Pancreas (tissue), 10 donors: Measurements from ENCODE around the gene BPIFA3. TPM values are rescaled to one million over a fixed set of nuclear protein-coding genes. Genes with fewer than 3 reads are reported as not detected.

Experiments
- ATAC-seq, 4 donors: fragments of 200-7000 bp; cut with Tn5 transposase; one replicate each; pipeline versions ENCODE4 v1.8.0 to v1.9.1; 2020; ENCODE audit warnings: mild to moderate bottlenecking in 4 of 4, moderate library complexity in 4 of 4
- DNase-seq, 6 donors: peaks; one replicate each; pipeline ENCODE4 v3.0.0-alpha.2; 2020
- FAIRE-seq: peaks from 2 replicates; lab custom pipeline; 2012; peaks lifted over from hg19 to GRCh38; lab: Jason Lieb, UNC
- H3K27ac ChIP-seq, 4 donors: fragments of 200-600 bp; sonication (generic); 1 replicate in 3 of 4; 2 replicates in 1 of 4; pipeline versions ENCODE4 v1.5.0 to v1.8.0; 2020
- H3K27me3 ChIP-seq, 4 donors: fragments of 200-600 bp; one replicate each; pipeline ENCODE4 v1.8.0; 2021
- H3K36me3 ChIP-seq, 3 donors: fragments of 200-600 bp; sonication (generic) in 1 of 3; one replicate each; pipeline versions ENCODE4 v1.5.0 to v1.8.0; 2020 to 2021
- H3K4me1 ChIP-seq, 3 donors: fragments of 200-600 bp; one replicate each; pipeline ENCODE4 v1.8.0; 2021
- H3K4me3 ChIP-seq, 4 donors: fragments of 200-600 bp; sonication (generic) in 2 of 4; one replicate each; pipeline versions ENCODE4 v1.5.0 to v1.8.0; 2020 to 2021
- H3K9me3 ChIP-seq, 4 donors: fragments of 200-600 bp; one replicate each; pipeline ENCODE4 v1.8.0; 2021
- CTCF ChIP-seq, 4 donors: fragments of 200-600 bp; sonication (generic) in 3 of 4; IDR thresholded peaks; one replicate each; pipeline versions ENCODE4 v1.5.0 to v1.8.0; 2021; ENCODE audit warnings: antibody characterized with exemption in 4 of 4
- WGBS, 2 donors: extraction: QIAGEN DNeasy Blood & Tissue Kit; methylation state at CpG; one replicate each; pipeline ENCODE4 v1.1.7; 2013; 5-methylcytosine and 5-hydroxymethylcytosine counted together
- intact Hi-C, 3 donors: fragments of 100-400 bp; cut with DNase I; formaldehyde crosslinking; loops; one replicate each; pipeline versions ENCODE4 v1.11.1 to v1.14.2; 2022
- polyA plus RNA-seq, 2 donors: library from polyadenylated mRNA; stranded (reverse); fragments of 200-250 nt; gene quantifications; one replicate each; pipeline ENCODE4 v1.2.3, GENCODE V29; 2013
- total RNA-seq, 6 donors: library from RNA; stranded (reverse); fragmentation: NEBNext Ultra II Directional in 4 of 6; extraction: Animal tissue kit (Norgen Biotek cat#: 25700) in 4 of 6; gene quantifications; one replicate each; pipeline versions ENCODE4 v1.2.1 to v1.2.4, GENCODE V29; 2021 to 2023
- donor health status: healthy with polysubstance abuse.
- donor health status: DM: no; HTN: no; CAD: no; lungs with moderate emphysema.
- donor health status: DM: no; HTN: no; CAD: no.
- donor health status: control.
- donor health status: control.
- donor health status: Bipolar disorder and iron deficiency.
- donor health status: DM: yes; HTN: yes; CAD: no.
- donor health status: DM: no; HTN: no; CAD: no.
- donor health status: DM: no; HTN: no; CAD: no.
- donor health status: DM: yes; HTN: yes; CAD: no.

The BPIFA3 gene
- total and polyA plus RNA-seq, 8 donors = not detected

- no peak for DNase-seq
- Histone ChIP-seq H3K27me3 (no peaks in the 10 kb centered on the region), H3K27ac (no peak overlapping the region), H3K4me3 (no peak overlapping the region), H3K9me3 (no peaks in the 10 kb centered on the region), H3K4me1 (no peaks in the 10 kb centered on the region), H3K36me3 (no peaks in the 10 kb centered on the region)
- intact Hi-C loops = no loop called here
- TF ChIP-seq CTCF (IDR thresholded peaks at IDR 0.05) = no peak
- no peak for FAIRE-seq
- no peak for ATAC-seq
- 62 to 63% methylated on average over 3 of the region's 3 CpGs for WGBS, 2 donors
Measured at GRCh38 chr20:33176101-33176500, 41.1 kb upstream of the BPIFA3 start.

GRCh38 chr20:33177866-33178265 is 39.3 kb upstream of the BPIFA3 start:
- H3K36me3 ChIP-seq = no peaks in the 10 kb centered on the region
- peak in 1 of 6 donors; percentile 6 for DNase-seq
- no peak for FAIRE-seq
- TF ChIP-seq CTCF (IDR thresholded peaks at IDR 0.05) = no peak
- no peak for ATAC-seq
- no peaks in the 10 kb centered on the region for H3K4me1 ChIP-seq
- no peak overlapping the region for H3K27ac ChIP-seq
- H3K4me3 ChIP-seq = no peak overlapping the region
- no peaks in the 10 kb centered on the region for H3K27me3 ChIP-seq
- intact Hi-C loops = no loop called here
- WGBS, 2 donors = 69 to 79% methylated on average over 9 of the region's 9 CpGs
- no peaks in the 10 kb centered on the region for H3K9me3 ChIP-seq

GRCh38 chr20:33178726-33179125 is 38.4 kb upstream of the BPIFA3 start:
- FAIRE-seq = no peak
- DNase-seq = peak in 1 of 6 donors; percentile 24
- no peaks in the 10 kb centered on the region for H3K4me1 ChIP-seq
- 73 to 74% methylated on average over 6 of the region's 6 CpGs for WGBS, 2 donors
- intact Hi-C loops = no loop called here
- no peak for ATAC-seq
- no peak overlapping the region for H3K4me3 ChIP-seq
- no peaks in the 10 kb centered on the region for H3K36me3 ChIP-seq
- no peaks in the 10 kb centered on the region for H3K9me3 ChIP-seq
- TF ChIP-seq CTCF (IDR thresholded peaks at IDR 0.05) = no peak
- no peak overlapping the region for H3K27ac ChIP-seq
- no peaks in the 10 kb centered on the region for H3K27me3 ChIP-seq

GRCh38 chr20:33180169-33180568 is 37.0 kb upstream of the BPIFA3 start:
- Histone ChIP-seq H3K4me1 (no peaks in the 10 kb centered on the region), H3K4me3 (no peak overlapping the region), H3K27ac (no peak overlapping the region), H3K9me3 (no peaks in the 10 kb centered on the region), H3K27me3 (no peaks in the 10 kb centered on the region), H3K36me3 (no peaks in the 10 kb centered on the region)
- intact Hi-C loops = no loop called here
- no peak for FAIRE-seq
- 85 to 89% methylated on average over 5 of the region's 5 CpGs for WGBS, 2 donors
- no peak for ATAC-seq
- TF ChIP-seq CTCF (IDR thresholded peaks at IDR 0.05) = no peak
- DNase-seq = no peak

GRCh38 chr20:33181482-33182093 is 35.6 kb upstream of the BPIFA3 start:
- WGBS, 2 donors = 35 to 54% methylated on average over 1 of the region's 1 CpG

More at GRCh38 chr20:33181482-33182093, 35.6 kb upstream of the BPIFA3 start:
- DNase-seq (peak in 1 of 6 donors; percentile 29), ATAC-seq (no peak), FAIRE-seq (no peak)
- intact Hi-C loops = no loop called here
- no peaks in the 10 kb centered on the region for H3K27me3 ChIP-seq
- no peak overlapping the region for H3K4me3 ChIP-seq
- no peak for TF ChIP-seq CTCF (IDR thresholded peaks at IDR 0.05)
- H3K27ac ChIP-seq = no peak overlapping the region
- no peaks in the 10 kb centered on the region for H3K4me1 ChIP-seq
- H3K36me3 ChIP-seq = no peaks in the 10 kb centered on the region
- H3K9me3 ChIP-seq = no peaks in the 10 kb centered on the region
